ENCODE results near the gene SRA1. TPM values are rescaled to one million over a fixed set of nuclear protein-coding genes. Genes with fewer than 3 reads are reported as not detected.

SRA1 gene
- total RNA-seq, 4 donors from 2014 or later, result 17.5 to 29.4 (median 23.2) TPM

DNA sequence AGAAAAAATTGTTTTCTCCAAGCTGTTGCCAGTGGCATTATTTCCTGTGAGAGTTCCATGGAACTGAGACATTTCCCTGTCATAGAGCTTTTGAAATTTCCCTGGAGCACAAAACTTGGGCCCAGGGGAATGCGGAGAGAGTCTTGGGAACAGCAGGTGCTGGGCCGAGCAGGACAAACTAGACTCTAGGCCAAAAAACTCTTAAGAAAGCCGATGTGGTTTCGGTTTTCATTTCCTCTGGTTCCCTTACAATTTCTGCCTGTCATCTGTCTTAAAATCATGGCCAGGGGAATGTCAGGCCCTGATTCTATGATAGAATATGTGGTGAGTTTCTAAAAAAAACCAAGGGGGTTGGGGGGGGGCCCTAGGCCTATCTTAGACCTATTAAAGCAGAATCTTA lies 11.9 kb upstream of the SRA1 start:
- H3K36me3 ChIP-seq, result peaks cover 0 to 49% of the 10 kb centered on the region in 2 donors
- 64 to 68% methylated on average over 4 of the region's 4 CpGs for WGBS, 2 donors (ENCODE audit: low coverage in 1 of 2)
- H3K27ac ChIP-seq, result peak overlapping the region in 3 of 4 donors; percentile 52 to 64 (median 60)
- no peaks in the 10 kb centered on the region for H3K9me3 ChIP-seq
- ATAC-seq, result no peak
- peaks cover 0 to 65% (median 27%) of the 10 kb centered on the region in 3 donors for H3K4me1 ChIP-seq
- H3K27me3 ChIP-seq, result no peaks in the 10 kb centered on the region
- no peak overlapping the region for H3K4me3 ChIP-seq
- TF ChIP-seq POLR2A (IDR thresholded peaks at IDR 0.05) (no peak), POLR2AphosphoS5 (IDR thresholded peaks at IDR 0.05) (no peak), EP300 (IDR thresholded peaks at IDR 0.05) (no peak)
- TF ChIP-seq, protein P1, sequence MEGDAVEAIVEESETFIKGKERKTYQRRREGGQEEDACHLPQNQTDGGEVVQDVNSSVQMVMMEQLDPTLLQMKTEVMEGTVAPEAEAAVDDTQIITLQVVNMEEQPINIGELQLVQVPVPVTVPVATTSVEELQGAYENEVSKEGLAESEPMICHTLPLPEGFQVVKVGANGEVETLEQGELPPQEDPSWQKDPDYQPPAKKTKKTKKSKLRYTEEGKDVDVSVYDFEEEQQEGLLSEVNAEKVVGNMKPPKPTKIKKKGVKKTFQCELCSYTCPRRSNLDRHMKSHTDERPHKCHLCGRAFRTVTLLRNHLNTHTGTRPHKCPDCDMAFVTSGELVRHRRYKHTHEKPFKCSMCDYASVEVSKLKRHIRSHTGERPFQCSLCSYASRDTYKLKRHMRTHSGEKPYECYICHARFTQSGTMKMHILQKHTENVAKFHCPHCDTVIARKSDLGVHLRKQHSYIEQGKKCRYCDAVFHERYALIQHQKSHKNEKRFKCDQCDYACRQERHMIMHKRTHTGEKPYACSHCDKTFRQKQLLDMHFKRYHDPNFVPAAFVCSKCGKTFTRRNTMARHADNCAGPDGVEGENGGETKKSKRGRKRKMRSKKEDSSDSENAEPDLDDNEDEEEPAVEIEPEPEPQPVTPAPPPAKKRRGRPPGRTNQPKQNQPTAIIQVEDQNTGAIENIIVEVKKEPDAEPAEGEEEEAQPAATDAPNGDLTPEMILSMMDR (IDR thresholded peaks at IDR 0.05), result no peak

DNA sequence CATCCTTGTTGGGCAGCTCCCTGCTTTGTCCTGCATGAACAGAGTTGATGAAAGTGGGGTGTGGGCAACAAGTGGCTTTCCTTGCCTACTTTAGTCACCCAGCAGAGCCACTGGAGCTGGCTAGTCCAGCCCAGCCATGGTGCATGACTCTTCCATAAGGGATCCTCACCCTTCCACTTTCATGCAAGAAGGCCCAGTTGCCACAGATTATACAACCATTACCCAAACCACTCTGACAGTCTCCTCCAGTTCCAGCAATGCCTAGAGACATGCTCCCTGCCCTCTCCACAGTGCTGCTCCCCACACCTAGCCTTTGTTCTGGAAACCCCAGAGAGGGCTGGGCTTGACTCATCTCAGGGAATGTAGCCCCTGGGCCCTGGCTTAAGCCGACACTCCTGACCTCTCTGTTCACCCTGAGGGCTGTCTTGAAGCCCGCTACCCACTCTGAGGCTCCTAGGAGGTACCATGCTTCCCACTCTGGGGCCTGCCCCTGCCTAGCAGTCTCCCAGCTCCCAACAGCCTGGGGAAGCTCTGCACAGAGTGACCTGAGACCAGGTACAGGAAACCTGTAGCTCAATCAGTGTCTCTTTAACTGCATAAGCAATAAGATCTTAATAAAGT lies 11.3 kb upstream of the SRA1 start:
- no peak for ATAC-seq
- Histone ChIP-seq H3K4me3 (no peak overlapping the region), H3K27me3 (no peaks in the 10 kb centered on the region), H3K9me3 (no peaks in the 10 kb centered on the region), H3K27ac (peak overlapping the region in 3 of 4 donors; percentile 52 to 64 (median 60)), H3K36me3 (peaks cover 0 to 49% of the 10 kb centered on the region in 2 donors), H3K4me1 (peaks cover 0 to 70% (median 28%) of the 10 kb centered on the region in 3 donors)
- TF ChIP-seq POLR2A (IDR thresholded peaks at IDR 0.05) (no peak), EP300 (IDR thresholded peaks at IDR 0.05) (no peak), POLR2AphosphoS5 (IDR thresholded peaks at IDR 0.05) (no peak)
- TF ChIP-seq, protein P1 (IDR thresholded peaks at IDR 0.05), result no peak
- WGBS, 2 donors (ENCODE audit: low coverage in 1 of 2), result no CpG with 5 or more reads among the region's 2 CpGs

DNA sequence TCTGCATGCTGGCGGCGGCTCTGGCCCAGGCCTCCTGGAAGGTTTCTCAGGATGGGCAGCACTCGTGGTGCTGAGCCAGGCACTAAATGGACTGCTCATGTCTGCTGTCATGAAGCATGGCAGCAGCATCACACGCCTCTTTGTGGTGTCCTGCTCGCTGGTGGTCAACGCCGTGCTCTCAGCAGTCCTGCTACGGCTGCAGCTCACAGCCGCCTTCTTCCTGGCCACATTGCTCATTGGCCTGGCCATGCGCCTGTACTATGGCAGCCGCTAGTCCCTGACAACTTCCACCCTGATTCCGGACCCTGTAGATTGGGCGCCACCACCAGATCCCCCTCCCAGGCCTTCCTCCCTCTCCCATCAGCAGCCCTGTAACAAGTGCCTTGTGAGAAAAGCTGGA lies 10.6 kb upstream of the SRA1 start:
- Histone ChIP-seq H3K9me3 (no peaks in the 10 kb centered on the region), H3K36me3 (peaks cover 0 to 49% of the 10 kb centered on the region in 2 donors), H3K27ac (no peak overlapping the region), H3K4me3 (no peak overlapping the region), H3K4me1 (peaks cover 0 to 77% (median 35%) of the 10 kb centered on the region in 3 donors), H3K27me3 (no peaks in the 10 kb centered on the region)
- no peak for TF ChIP-seq POLR2A (IDR thresholded peaks at IDR 0.05)
- TF ChIP-seq EP300 (IDR thresholded peaks at IDR 0.05), result no peak
- TF ChIP-seq, protein P1 (IDR thresholded peaks at IDR 0.05), result no peak
- TF ChIP-seq POLR2AphosphoS5 (IDR thresholded peaks at IDR 0.05), result no peak
- no CpG with 5 or more reads among the region's 13 CpGs for WGBS, 2 donors (ENCODE audit: low coverage in 1 of 2)
- ATAC-seq, result no peak

DNA sequence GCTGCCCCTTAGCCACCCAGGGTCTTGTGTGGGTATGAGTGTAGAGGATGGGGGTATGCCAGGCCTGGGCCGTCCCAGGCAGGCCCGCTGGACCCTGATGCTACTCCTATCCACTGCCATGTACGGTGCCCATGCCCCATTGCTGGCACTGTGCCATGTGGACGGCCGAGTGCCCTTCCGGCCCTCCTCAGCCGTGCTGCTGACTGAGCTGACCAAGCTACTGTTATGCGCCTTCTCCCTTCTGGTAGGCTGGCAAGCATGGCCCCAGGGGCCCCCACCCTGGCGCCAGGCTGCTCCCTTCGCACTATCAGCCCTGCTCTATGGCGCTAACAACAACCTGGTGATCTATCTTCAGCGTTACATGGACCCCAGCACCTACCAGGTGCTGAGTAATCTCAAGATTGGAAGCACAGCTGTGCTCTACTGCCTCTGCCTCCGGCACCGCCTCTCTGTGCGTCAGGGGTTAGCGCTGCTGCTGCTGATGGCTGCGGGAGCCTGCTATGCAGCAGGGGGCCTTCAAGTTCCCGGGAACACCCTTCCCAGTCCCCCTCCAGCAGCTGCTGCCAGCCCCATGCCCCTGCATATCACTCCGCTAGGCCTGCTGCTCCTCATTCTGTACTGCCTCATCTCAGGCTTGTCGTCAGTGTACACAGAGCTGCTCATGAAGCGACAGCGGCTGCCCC lies 10.0 kb upstream of the SRA1 start:
- H3K27ac ChIP-seq, result no peak overlapping the region
- no peak overlapping the region for H3K4me3 ChIP-seq
- peaks cover 0 to 83% (median 37%) of the 10 kb centered on the region in 3 donors for H3K4me1 ChIP-seq

More for the DNA sequence above, 10.0 kb upstream of the SRA1 start:
- no peak for TF ChIP-seq EP300 (IDR thresholded peaks at IDR 0.05)
- TF ChIP-seq POLR2A (IDR thresholded peaks at IDR 0.05), result no peak
- TF ChIP-seq POLR2AphosphoS5 (IDR thresholded peaks at IDR 0.05), result no peak
- TF ChIP-seq, protein P1 (IDR thresholded peaks at IDR 0.05), result no peak
- H3K36me3 ChIP-seq, result peaks cover 0 to 50% of the 10 kb centered on the region in 2 donors
- H3K9me3 ChIP-seq, result no peaks in the 10 kb centered on the region
- no peak for ATAC-seq
- no peaks in the 10 kb centered on the region for H3K27me3 ChIP-seq
- WGBS, 2 donors (ENCODE audit: low coverage in 1 of 2), result no CpG with 5 or more reads among the region's 22 CpGs
